GM23248 (cell line): ENCODE results near the gene FOXN1.

Source experiments
- EZH2 ChIP-seq: fragments of 200-600 bp; sonication (generic); IDR thresholded peaks from 2 replicates; pipeline ENCODE4 v1.6.1; 2018; ENCODE audit warnings: antibody characterized with exemption, mild to moderate bottlenecking; ENCODE audit not compliant: insufficient read depth, poor library complexity, severe bottlenecking
- EZH2phosphoT487 ChIP-seq: fragments of 200-600 bp; sonication (generic); IDR thresholded peaks from 2 replicates; pipeline ENCODE4 v1.6.1; 2018; ENCODE audit warnings: antibody characterized with exemption, moderate library complexity, mild to moderate bottlenecking, low read depth; ENCODE audit not compliant: insufficient read depth

GRCh38 chr17:28553000-28553505, 46.9 kb downstream of the FOXN1 start:
- no peak for TF ChIP-seq EZH2phosphoT487
- TF ChIP-seq EZH2, result no peak
